ENCODE measurements around the gene TMEM94.
A peak's percentile ranks its signal among the peaks of the same experiment; 100 is the strongest.

Gene TMEM94

DNA sequence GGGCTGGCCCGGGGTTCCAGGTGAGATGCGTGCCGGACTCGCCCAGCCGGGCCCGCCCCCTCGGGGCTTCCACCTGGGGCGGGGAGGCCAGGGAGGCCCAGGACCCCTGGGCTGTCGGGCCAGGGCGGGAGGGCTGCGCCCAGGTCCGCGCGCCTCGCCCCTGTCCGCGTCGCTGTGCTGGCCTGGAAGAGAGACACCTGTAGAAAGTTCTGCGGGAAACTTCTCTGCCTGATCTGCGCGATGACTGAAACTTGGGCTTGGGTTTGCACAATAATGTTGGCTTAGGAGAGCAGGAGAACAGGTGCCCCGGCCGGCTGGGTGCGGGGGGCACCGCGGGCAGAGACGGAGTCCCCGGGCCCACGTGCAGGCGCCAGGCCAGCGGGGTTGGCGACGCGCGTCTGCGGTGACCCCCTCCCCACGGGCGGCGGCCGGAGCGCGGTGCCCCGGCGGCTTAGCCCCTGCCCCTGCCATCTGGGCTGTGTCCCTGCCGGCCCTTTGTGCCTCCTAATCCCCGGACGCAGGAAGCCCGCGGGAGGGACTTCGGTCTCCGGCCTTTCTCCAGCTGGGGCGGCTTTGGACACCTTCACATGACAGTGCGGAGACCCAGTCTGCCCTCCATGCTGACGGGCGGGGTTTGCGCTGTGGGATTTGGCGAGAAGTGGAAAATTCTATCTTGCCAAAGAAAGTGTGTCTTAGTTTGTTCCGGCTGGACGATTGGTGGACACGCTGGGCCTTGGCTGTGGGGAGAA lies 69.5 kb downstream of the TMEM94 start:
- peak; percentile 37 for DNase-seq (ENCODE audit: low spot score)

- DNase-seq (ENCODE audit: low spot score), result peak; percentile 20
Measured at GRCh38 chr17:75526555-75527270, 70.3 kb downstream of the TMEM94 start.

GRCh38 chr17:75530837-75531720 lies 74.6 kb downstream of the TMEM94 start:
- DNase-seq (ENCODE audit: low spot score), result no peak

DNA sequence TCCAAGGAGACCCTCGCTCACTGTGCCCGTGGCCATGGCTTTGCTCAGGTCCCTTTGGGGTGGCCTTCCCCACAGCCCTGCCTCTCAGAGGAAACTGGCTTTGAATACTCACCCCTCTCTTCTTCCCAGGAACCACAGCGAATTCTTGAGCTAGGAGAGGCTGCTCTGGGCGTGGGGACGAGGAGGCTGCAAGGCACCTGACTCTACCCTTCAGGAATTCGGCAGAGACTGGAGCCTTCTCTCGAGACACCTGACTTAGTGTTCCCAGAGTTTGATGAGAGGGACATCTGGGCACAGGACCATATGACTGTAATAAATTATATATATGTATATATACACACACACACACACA lies 75.3 kb downstream of the TMEM94 start:
- DNase-seq (ENCODE audit: low spot score), result peak; percentile 84

DNA sequence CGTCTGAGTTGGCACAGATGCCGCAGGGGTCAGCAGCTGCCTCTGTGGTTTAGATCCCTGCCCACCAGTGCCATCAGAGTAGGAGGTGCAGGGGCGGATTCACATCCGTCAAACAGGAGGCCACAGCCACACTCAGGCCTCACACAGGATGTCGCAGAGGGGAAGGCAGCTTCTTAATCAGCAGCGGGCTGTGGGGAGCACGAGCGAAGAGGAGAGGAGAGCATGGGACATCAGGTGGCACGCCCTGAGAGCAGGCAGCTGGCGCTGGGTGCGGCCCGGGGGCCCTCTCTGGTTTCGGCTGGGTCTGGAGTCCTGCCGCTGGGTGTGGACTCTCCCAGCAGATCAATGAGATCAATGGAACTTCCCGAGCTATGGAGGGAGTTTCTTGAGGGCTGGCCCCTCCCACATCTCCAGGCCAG lies 78.7 kb downstream of the TMEM94 start:
- DNase-seq (ENCODE audit: low spot score), result no peak

DNA sequence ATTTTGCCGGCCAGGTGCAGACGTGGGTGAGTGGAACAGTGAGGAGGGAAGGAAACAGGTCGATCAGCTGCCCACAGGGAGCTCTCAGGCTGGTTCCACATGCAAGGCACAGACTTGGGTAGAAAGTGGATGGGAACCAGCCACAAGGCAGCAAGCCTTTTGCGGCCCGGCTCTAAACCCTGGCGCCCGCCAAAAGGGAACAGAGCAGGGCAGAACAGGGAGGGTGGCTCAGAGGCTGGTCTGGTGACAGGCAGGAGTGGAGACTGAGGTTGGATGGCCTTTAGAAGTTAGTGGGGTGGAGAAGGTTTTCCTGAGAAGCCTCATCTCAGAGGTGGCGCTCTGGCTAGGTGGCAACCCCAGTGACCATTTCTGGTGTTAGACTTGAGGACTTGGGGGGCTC lies 79.4 kb downstream of the TMEM94 start:
- no peak for DNase-seq (ENCODE audit: low spot score)

GRCh38 chr17:75536366-75536765 lies 79.9 kb downstream of the TMEM94 start:
- no peak for DNase-seq (ENCODE audit: low spot score)

GRCh38 chr17:75539967-75540729 lies 83.7 kb downstream of the TMEM94 start:
- DNase-seq (ENCODE audit: low spot score), result no peak

DNA sequence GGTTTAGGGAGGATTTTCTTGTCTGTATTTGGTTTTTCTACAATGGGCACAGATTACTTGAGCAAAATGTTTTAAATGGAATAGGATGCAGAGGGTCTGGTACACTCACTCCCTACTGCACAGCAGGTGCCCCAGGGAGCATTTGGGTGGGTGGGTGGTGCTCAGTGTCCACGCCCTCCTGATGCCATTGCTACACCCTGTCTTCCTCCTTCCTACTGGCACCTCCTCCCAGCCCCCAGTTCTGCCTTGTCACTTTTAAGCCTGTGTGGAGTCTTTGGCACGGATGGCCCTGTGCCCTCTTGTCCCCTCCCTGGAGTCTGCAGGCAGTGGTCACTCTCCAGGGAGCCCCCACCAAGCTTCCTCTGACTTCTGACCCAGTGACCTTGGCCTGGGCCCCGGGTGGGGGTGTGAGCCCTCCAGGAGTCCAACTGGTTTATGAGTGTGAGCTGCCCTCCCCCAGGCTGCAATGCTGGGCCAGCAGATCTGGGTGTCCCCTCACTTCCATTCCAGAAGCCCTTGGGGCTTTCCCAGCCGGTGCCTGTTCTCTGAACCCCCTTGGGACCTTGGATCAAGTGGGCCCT lies 84.6 kb downstream of the TMEM94 start:
- no peak for DNase-seq (ENCODE audit: low spot score)

DNA sequence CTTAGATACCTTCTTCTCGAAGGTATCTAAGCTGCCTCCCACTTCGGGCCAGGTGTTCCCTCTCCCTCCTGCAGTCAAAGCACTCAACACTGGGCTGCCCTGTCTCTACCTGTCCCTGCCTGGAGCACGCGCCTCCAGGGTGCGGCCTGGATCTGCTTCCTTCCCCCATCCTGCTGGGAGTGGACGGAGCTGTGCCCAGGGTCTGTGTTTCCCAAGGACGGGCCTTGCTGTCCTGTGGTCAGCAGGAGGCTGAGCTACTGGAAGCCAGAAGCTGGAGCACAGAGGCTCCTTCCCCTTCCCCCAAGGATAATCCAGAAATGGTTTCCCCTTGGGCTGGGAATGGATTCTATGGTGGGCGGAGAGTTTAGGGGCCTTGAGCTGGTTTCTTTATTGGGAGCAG lies 85.8 kb downstream of the TMEM94 start:
- DNase-seq (ENCODE audit: low spot score), result no peak

DNA sequence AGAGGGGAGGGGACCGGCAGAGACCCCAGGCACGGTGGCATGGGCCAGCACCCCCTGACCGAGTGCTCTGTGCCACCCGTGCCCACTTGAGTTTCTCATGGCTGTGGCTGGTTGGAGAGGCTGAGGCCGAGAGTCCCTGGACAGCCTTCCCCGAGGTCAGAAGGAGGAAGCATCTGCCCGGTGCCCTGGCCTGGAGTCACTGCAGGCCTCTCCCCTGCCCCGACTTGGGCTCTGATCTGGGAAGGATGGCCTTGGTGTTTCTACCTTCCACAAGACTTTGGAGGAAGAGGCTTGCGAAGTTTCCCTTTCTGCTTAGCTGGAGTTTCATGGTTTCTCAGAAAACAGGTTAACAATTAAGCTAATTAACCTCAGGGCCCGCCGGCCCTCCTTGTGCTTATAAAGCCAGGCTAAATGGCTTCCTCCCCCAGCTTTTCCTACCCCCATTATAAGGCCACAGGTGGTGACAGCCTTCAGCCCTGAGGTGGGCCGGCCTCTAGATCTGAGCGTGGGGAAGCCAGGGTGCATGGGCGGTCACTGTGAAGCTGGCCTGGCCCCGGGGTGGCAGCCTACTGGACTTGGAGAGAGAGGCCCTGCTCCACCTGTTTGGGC lies 86.4 kb downstream of the TMEM94 start:
- DNase-seq (ENCODE audit: low spot score), result peak; percentile 34

DNA sequence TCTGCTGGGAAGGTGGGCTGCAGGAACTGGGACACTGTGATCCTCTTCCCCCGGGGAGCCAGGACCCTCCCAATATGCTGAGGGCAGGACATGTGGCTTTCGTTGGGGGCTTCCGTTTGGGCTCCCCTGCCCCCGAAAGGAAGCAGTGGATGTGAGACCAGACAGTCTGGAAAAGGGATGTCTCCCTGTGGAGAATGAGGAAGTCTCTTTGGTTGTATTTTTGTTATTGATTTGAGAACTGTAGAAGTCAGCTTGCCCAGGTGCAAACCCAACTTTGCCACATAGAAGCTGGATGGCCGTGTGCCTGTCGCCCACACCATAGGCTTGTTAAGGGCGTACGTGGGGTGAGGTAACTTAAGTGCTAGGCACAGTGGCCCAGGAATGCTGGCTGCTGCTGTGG lies 87.8 kb downstream of the TMEM94 start:
- DNase-seq (ENCODE audit: low spot score), result no peak

GRCh38 chr17:75546181-75546580 lies 89.7 kb downstream of the TMEM94 start:
- DNase-seq (ENCODE audit: low spot score), result no peak

DNA sequence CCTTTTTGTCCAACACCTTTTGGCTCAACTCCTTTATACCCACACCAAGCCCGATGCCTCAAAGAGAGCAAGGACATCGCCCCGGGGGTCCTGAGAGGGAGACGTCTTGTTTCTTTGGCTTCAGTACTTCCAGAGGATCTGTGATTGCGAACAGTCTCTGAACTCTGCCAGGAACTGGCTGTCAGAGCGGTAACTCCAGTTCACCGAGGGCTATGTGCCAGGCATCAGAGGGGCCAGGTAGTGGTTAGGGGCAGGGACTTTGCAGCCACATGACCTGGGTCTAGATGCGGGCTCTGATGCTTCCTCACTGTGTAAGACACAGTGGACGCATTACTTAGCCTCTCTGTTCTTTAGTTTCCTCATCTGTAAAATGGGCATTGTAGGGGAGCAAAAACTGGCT lies 90.7 kb downstream of the TMEM94 start:
- no peak for DNase-seq (ENCODE audit: low spot score)

- DNase-seq (ENCODE audit: low spot score), result no peak
Measured at GRCh38 chr17:75548813-75549212, 92.4 kb downstream of the TMEM94 start.
